HCT116 (cell line): Measurements from ENCODE around the gene TSKU. TPM values are rescaled to one million over a fixed set of nuclear protein-coding genes. Genes with fewer than 3 reads are reported as not detected.

Source experiments
- ATAC-seq: fragments of 200-7000 bp; cut with Tn5 transposase; 2 replicates; pipeline ENCODE4 v1.9.1; 2020; ENCODE audit warnings: mild to moderate bottlenecking, moderate library complexity
- BruUV-seq: library from RNA; stranded (reverse); fragments of 400-500 nt; replicated peaks from 2 replicates; lab custom pipeline; 2021; lab: Mats Ljungman, UMichigan
- CTCF ChIA-PET: fragments of 300-600 bp; sonication (Branson Sonifier 250); formaldehyde crosslinking; loops from one replicate; lab custom pipeline; 2021; ENCODE audit warnings: antibody characterized with exemption; lab: Charles Lee
- POLR2A ChIA-PET: fragments of 300-600, 350-600 bp; sonication (Branson Sonifier 250); formaldehyde crosslinking; loops from one replicate; lab custom pipeline; 2021; ENCODE audit warnings: antibody characterized with exemption; lab: Charles Lee
- RAD21 ChIA-PET, 2 experiments: fragments of 300-600 bp; sonication (Branson Sonifier 250); formaldehyde crosslinking; loops; one replicate each; lab custom pipeline; 2023; ENCODE audit warnings: low total read pairs in 2 of 2; ENCODE audit not compliant: uncharacterized antibody in 2 of 2, unreplicated experiment in 2 of 2, low non-redundant PET in 1 of 2; lab: Charles Lee
- DNase-seq: peaks from one replicate; pipeline ENCODE4 v3.0.0-alpha.2; 2010; ENCODE audit warnings: low read depth, low spot score
- H2AFZ ChIP-seq: fragments of 200-600 bp; shearing (Covaris generic), sonication (generic); 2 replicates; pipeline ENCODE4 v1.6.1; 2017; ENCODE audit warnings: low read depth, mixed run types, mixed read lengths, antibody characterized with exemption, low read length; ENCODE audit not compliant: poor library complexity, severe bottlenecking
- H3K27ac ChIP-seq: 2 replicates; pipeline ENCODE4 v1.5.1; 2012; ENCODE audit warnings: low read depth, low read length
- H3K27me3 ChIP-seq: fragments of 200-600 bp; sonication (generic); 2 replicates; pipeline ENCODE4 v1.6.1; 2016; ENCODE audit warnings: mixed run types, low read length, mixed read lengths; ENCODE audit not compliant: insufficient read depth
- H3K36me3 ChIP-seq, 2 experiments: fragments of 200-500 bp in 1 of 2; fragments of 200-600 bp in 1 of 2; sonication (Bioruptor generic) in 1 of 2; sonication (generic) in 1 of 2; 2 replicates each; pipeline versions ENCODE4 v1.5.1 to v1.6.1; 2014 to 2016; ENCODE audit warnings: low read length in 2 of 2, inconsistent platforms in 1 of 2, mixed read lengths in 1 of 2, mixed run types in 1 of 2; ENCODE audit not compliant: insufficient read depth in 2 of 2, control insufficient read depth in 1 of 2
- H3K4me1 ChIP-seq, 2 experiments: fragments of 200-600 bp in 1 of 2; sonication (generic) in 1 of 2; 2 replicates each; pipeline versions ENCODE4 v1.5.1 to v1.6.1; 2012 to 2017; ENCODE audit warnings: low read length in 2 of 2, inconsistent platforms in 1 of 2, mild to moderate bottlenecking in 1 of 2, mixed read lengths in 1 of 2, mixed run types in 1 of 2, moderate library complexity in 1 of 2; ENCODE audit not compliant: insufficient read depth in 2 of 2, control insufficient read depth in 1 of 2
- H3K4me2 ChIP-seq: fragments of 200-600 bp; sonication (generic); 2 replicates; pipeline ENCODE4 v1.6.1; 2017; ENCODE audit warnings: mixed run types, low read length, mixed read lengths
- H3K4me3 ChIP-seq, 2 experiments: fragments of 200-600 bp in 1 of 2; sonication (generic) in 1 of 2; replicated peaks in 1 of 2; 2 replicates each; pipeline ENCODE4 v1.5.1; 2011 to 2016; ENCODE audit warnings: low read length in 2 of 2, control low read depth in 1 of 2, low read depth in 1 of 2, mild to moderate bottlenecking in 1 of 2, mixed read lengths in 1 of 2, mixed run types in 1 of 2
- H3K79me2 ChIP-seq: fragments of 200-600 bp; sonication (generic); 2 replicates; pipeline ENCODE4 v1.6.1; 2017; ENCODE audit warnings: mild to moderate bottlenecking, mixed run types, low read length, moderate library complexity, mixed read lengths; ENCODE audit not compliant: insufficient read depth
- H3K9ac ChIP-seq: fragments of 200-600 bp; sonication (generic); 2 replicates; pipeline ENCODE4 v1.6.1; 2016; ENCODE audit warnings: low read length, mixed read lengths
- H3K9me2 ChIP-seq: fragments of 200-600 bp; sonication (generic), shearing (Covaris generic); 2 replicates; pipeline ENCODE4 v1.6.1; 2017; ENCODE audit warnings: mixed run types, mild to moderate bottlenecking, moderate library complexity; ENCODE audit not compliant: insufficient read depth
- H3K9me3 ChIP-seq, 2 experiments: fragments of 200-500 bp in 1 of 2; fragments of 200-600 bp in 1 of 2; sonication (Bioruptor generic) in 1 of 2; sonication (generic) in 1 of 2; 2 replicates each; pipeline ENCODE4 v1.6.1; 2014 to 2017; ENCODE audit warnings: low read length in 2 of 2, mixed read lengths in 2 of 2, inconsistent platforms in 1 of 2, low read depth in 1 of 2, mild to moderate bottlenecking in 1 of 2, mixed run types in 1 of 2, moderate library complexity in 1 of 2; ENCODE audit not compliant: control insufficient read depth in 1 of 2, insufficient read depth in 1 of 2
- H4K20me1 ChIP-seq: fragments of 200-600 bp; sonication (generic), shearing (Covaris generic); 2 replicates; pipeline ENCODE4 v1.6.1; 2017; ENCODE audit warnings: mixed run types, mild to moderate bottlenecking, moderate library complexity; ENCODE audit not compliant: insufficient read depth
- ATF3 ChIP-seq: IDR thresholded peaks from 2 replicates; pipeline ENCODE4 v1.6.1; 2012
- CBX3 ChIP-seq: IDR thresholded peaks from 2 replicates; pipeline ENCODE4 v1.6.1; 2012; ENCODE audit warnings: low read depth
- EGR1 ChIP-seq: IDR thresholded peaks from 2 replicates; pipeline ENCODE4 v1.6.1; 2012; ENCODE audit warnings: low read depth
- EZH2 ChIP-seq: fragments of 200-600 bp; sonication (generic); IDR thresholded peaks from 2 replicates; pipeline ENCODE4 v1.6.1; 2017; ENCODE audit warnings: antibody characterized with exemption, mixed run types
- EZH2phosphoT487 ChIP-seq: fragments of 200-600 bp; IDR thresholded peaks from 2 replicates; pipeline ENCODE4 v1.6.1; 2018; ENCODE audit warnings: antibody characterized with exemption, borderline replicate concordance
- FOSL1 ChIP-seq: IDR thresholded peaks from 2 replicates; pipeline ENCODE4 v1.6.1; 2012; ENCODE audit warnings: low read depth
- RAD21 ChIP-seq: IDR thresholded peaks from 2 replicates; pipeline ENCODE4 v1.6.1; 2012; ENCODE audit warnings: low read depth, mild to moderate bottlenecking
- SIN3A ChIP-seq: IDR thresholded peaks from 2 replicates; pipeline ENCODE4 v1.6.1; 2012; ENCODE audit warnings: low read depth
- SRF ChIP-seq: IDR thresholded peaks from 2 replicates; pipeline ENCODE4 v1.6.1; 2012; ENCODE audit warnings: low read depth
- TCF7L2 ChIP-seq: IDR thresholded peaks from 2 replicates; pipeline ENCODE4 v1.7.0; 2011; ENCODE audit warnings: borderline replicate concordance, inconsistent platforms; ENCODE audit not compliant: insufficient read depth, insufficient read length; ENCODE audit errors: extremely low read depth
- YY1 ChIP-seq: IDR thresholded peaks from 2 replicates; pipeline ENCODE4 v1.6.1; 2011; ENCODE audit warnings: low read length, low read depth, moderate library complexity, mild to moderate bottlenecking; ENCODE audit not compliant: insufficient replicate concordance; ENCODE audit errors: extremely low read depth
- ZBTB33 ChIP-seq: IDR thresholded peaks from 2 replicates; pipeline ENCODE4 v1.6.1; 2011; ENCODE audit warnings: mild to moderate bottlenecking, low read length, moderate library complexity; ENCODE audit not compliant: insufficient replicate concordance; ENCODE audit errors: extremely low read depth
- intact Hi-C: fragments of 100-400 bp; cut with micrococcal nuclease; formaldehyde crosslinking; loops from 2 replicates; pipeline ENCODE4 v1.10.0; 2022
- total RNA-seq: library from RNA; stranded (reverse); gene quantifications from one replicate; pipeline ENCODE4 v1.2.1, GENCODE V29; 2021; ENCODE audit not compliant: unreplicated experiment

Gene TSKU
- total RNA-seq, 1 experiment from 2014 or later: 21.9 TPM

GRCh38 chr11:76762356-76762752 lies 20.8 kb upstream of the TSKU start:
- Histone ChIP-seq H3K9ac (no peak overlapping the region), H3K9me3 (no peaks in the 10 kb centered on the region), H4K20me1 (no peaks in the 10 kb centered on the region), H3K36me3 (no peaks in the 10 kb centered on the region), H3K27me3 (no peaks in the 10 kb centered on the region), H3K4me1 (peaks cover 0 to 6% of the 10 kb centered on the region in 2 experiments; a peak in 1 of 4 replicates), H3K27ac (no peak overlapping the region), H2AFZ (no peak overlapping the region), H3K4me2 (no peak overlapping the region), H3K79me2 (no peaks in the 10 kb centered on the region), H3K9me2 (no peaks in the 10 kb centered on the region), H3K4me3 (no peak overlapping the region)
- ChIA-PET POLR2A (no interaction called here), CTCF (no interaction called here), RAD21 (no interaction called here)
- ATAC-seq (no peak), DNase-seq (no peak)
- no TSS peak for BruUV-seq
- no peak for TF ChIP-seq EZH2
- TF ChIP-seq ZBTB33: no peak
- no peak for TF ChIP-seq TCF7L2
- TF ChIP-seq CBX3: no peak
- no peak for TF ChIP-seq SIN3A
- no peak for TF ChIP-seq RAD21
- no peak for TF ChIP-seq FOSL1
- no peak for TF ChIP-seq EZH2phosphoT487
- TF ChIP-seq YY1: no peak
- no peak for TF ChIP-seq SRF
- TF ChIP-seq EGR1: no peak
- TF ChIP-seq ATF3: no peak
- intact Hi-C loops: no loop called here
